Vagina (tissue), 2 donors: Measurements from ENCODE around the gene CA7.

Experiments
- POLR2A ChIP-seq, 2 donors: fragments of 450-650 bp; IDR thresholded peaks; one replicate each; pipeline ENCODE4 v1.6.1; 2017; ENCODE audit warnings: antibody characterized with exemption in 2 of 2, mild to moderate bottlenecking in 2 of 2, moderate library complexity in 2 of 2
- POLR2AphosphoS5 ChIP-seq, 2 donors: sonication (generic); formaldehyde crosslinking; IDR thresholded peaks; one replicate each; pipeline ENCODE4 v1.9.0; 2017; ENCODE audit warnings: antibody characterized with exemption in 2 of 2, mild to moderate bottlenecking in 2 of 2, low read depth in 1 of 2; ENCODE audit not compliant: insufficient read depth in 1 of 2
- TF ChIP-seq, protein P1 (sequence below), 3 experiments: fragments of 450-650 bp in 2 of 3; fragments of 200-600 bp in 1 of 3; sonication (generic) in 1 of 3; IDR thresholded peaks; one replicate each; pipeline ENCODE4 v1.5.1; 2017 to 2019; ENCODE audit warnings: antibody characterized with exemption in 3 of 3, mild to moderate bottlenecking in 2 of 3, moderate library complexity in 2 of 3

DNA sequence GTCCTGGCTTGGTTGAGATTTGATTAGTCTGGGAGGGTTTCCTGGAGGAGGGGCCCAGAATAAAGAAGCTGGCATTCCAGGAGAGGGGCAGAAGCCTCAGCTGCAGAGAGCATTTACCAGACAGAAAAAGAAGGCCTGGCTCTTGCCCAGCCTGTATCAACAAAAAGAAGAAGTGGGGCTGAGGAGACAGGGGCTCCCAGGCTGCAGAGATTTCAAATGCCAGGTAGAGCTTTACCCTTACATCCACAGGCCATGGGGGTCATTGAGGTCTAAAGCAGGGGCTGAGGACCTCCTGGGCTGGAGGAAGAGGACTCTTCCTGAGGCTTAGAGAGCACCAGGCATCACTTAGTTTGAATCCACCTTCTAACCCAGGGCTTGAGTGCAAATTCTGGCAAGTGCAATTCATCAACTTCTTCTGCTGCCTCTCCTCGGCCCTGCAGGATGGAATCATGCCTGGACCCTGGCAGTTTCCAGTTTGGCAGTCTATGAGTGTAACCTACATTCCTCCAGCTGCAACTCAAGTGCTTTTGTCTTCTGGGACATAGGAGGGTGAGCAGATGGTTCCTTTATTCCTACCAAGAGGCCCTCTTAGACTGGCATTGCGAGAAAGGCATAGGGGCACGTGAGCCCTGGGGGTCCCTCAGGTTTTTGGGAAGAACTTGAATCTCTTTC lies 15.3 kb downstream of the CA7 start:
- TF ChIP-seq POLR2A (IDR thresholded peaks at IDR 0.05) (no peak), POLR2AphosphoS5 (IDR thresholded peaks at IDR 0.05; ENCODE audit: insufficient read depth in 1 of 2, low read depth in 1 of 2) (no peak)
- TF ChIP-seq, protein P1, sequence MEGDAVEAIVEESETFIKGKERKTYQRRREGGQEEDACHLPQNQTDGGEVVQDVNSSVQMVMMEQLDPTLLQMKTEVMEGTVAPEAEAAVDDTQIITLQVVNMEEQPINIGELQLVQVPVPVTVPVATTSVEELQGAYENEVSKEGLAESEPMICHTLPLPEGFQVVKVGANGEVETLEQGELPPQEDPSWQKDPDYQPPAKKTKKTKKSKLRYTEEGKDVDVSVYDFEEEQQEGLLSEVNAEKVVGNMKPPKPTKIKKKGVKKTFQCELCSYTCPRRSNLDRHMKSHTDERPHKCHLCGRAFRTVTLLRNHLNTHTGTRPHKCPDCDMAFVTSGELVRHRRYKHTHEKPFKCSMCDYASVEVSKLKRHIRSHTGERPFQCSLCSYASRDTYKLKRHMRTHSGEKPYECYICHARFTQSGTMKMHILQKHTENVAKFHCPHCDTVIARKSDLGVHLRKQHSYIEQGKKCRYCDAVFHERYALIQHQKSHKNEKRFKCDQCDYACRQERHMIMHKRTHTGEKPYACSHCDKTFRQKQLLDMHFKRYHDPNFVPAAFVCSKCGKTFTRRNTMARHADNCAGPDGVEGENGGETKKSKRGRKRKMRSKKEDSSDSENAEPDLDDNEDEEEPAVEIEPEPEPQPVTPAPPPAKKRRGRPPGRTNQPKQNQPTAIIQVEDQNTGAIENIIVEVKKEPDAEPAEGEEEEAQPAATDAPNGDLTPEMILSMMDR (IDR thresholded peaks at IDR 0.05): no peak
